Right cardiac atrium (tissue), 5 donors: ENCODE data around the gene PAX2. TPM values are rescaled to one million over a fixed set of nuclear protein-coding genes. Genes with fewer than 3 reads are reported as not detected.

Experiments used
- ATAC-seq, 2 donors: fragments of 200-7000 bp; cut with Tn5 transposase; one replicate each; pipeline versions ENCODE4 v1.8.0 to v1.9.1; 2020; ENCODE audit warnings: moderate library complexity in 2 of 2, mild to moderate bottlenecking in 1 of 2
- DNase-seq, 3 donors: peaks; one replicate each; pipeline ENCODE4 v3.0.0-alpha.2; 2020
- H3K27ac ChIP-seq: one replicate; pipeline ENCODE4 v1.5.1; 2013; ENCODE audit warnings: mild to moderate bottlenecking, low read length, control low read depth, moderate library complexity
- H3K27me3 ChIP-seq: one replicate; pipeline ENCODE4 v1.6.1; 2013; ENCODE audit not compliant: control insufficient read depth, insufficient read depth
- H3K4me1 ChIP-seq: one replicate; pipeline ENCODE4 v1.6.1; 2013; ENCODE audit warnings: low read length; ENCODE audit not compliant: control insufficient read depth, insufficient read depth
- H3K4me3 ChIP-seq: one replicate; pipeline ENCODE4 v1.5.1; 2013; ENCODE audit warnings: low read length, control low read depth
- H3K9me3 ChIP-seq: one replicate; pipeline ENCODE4 v1.6.1; 2013; ENCODE audit warnings: low read length; ENCODE audit not compliant: control insufficient read depth
- WGBS: extraction: QIAGEN DNeasy Blood & Tissue Kit; methylation state at CpG from one replicate; pipeline ENCODE4 v1.1.7; 2013; 5-methylcytosine and 5-hydroxymethylcytosine counted together
- intact Hi-C, 4 donors: fragments of 100-400 bp; cut with DNase I; formaldehyde crosslinking; loops; one replicate each; pipeline versions ENCODE4 v1.11.0 to v1.14.0; 2022 to 2023
- polyA plus RNA-seq: library from polyadenylated mRNA; stranded (reverse); fragments of 200-250 nt; gene quantifications from one replicate; pipeline ENCODE4 v1.2.3, GENCODE V29; 2013
- total RNA-seq, 4 donors: library from RNA; stranded (reverse); fragmentation: NEBNext Ultra II Directional; extraction: Animal tissue kit (Norgen Biotek cat#: 25700); gene quantifications; one replicate each; pipeline ENCODE4 v1.2.1, GENCODE V29; 2021
- donor health status: healthy with polysubstance abuse.
- donor health status: DM: no; HTN: yes; CAD: no.
- donor health status: DM: no; HTN: no; CAD: no.
- donor health status: DM: no; HTN: yes; CAD: no; lungs with severe emphysema.
- donor health status: DM: yes; HTN: yes; CAD: no.

PAX2 gene
- total and polyA plus RNA-seq, 5 donors: not detected

- ATAC-seq (peak; percentile 71 to 75), DNase-seq (peak in 1 of 3 donors; percentile 43)
- H3K27ac ChIP-seq: no peak overlapping the region
- WGBS: 10% methylated on average over 5 of the region's 5 CpGs
- H3K4me3 ChIP-seq: no peak overlapping the region
- intact Hi-C loops: loop anchor here in 2 of 4 donors (5.0 kb wide), 1 partner anchor 316 kb away; no protein-coding TSS in a partner anchor
- H3K27me3 ChIP-seq: no peaks in the 10 kb centered on the region
- H3K4me1 ChIP-seq: no peaks in the 10 kb centered on the region
- H3K9me3 ChIP-seq: no peaks in the 10 kb centered on the region
These were observed 133.0 kb downstream of the PAX2 start for GRCh38 chr10:100878291-100878910.

Other genes with a start within 250 kb of the PAX2 start
- 10 to 100 TPM in 1 of 4 donors, 1 to 10 TPM in 3; 6.7 to 10.2 (median 8.5) TPM for gene SEC31B, start 225.7 kb upstream of the PAX2 start, total RNA-seq
- 7.7 TPM for gene SEC31B, start 225.7 kb upstream of the PAX2 start, polyA plus RNA-seq
- 100 to 1,000 TPM; 344 to 447 (median 412) TPM for gene NDUFB8, start 215.7 kb upstream of the PAX2 start, total RNA-seq
- gene NDUFB8, start 215.7 kb upstream of the PAX2 start, polyA plus RNA-seq: 1,100 TPM
- 10 to 100 TPM; 32.1 to 41.1 (median 35.5) TPM for gene HIF1AN, start 209.6 kb upstream of the PAX2 start, total RNA-seq
- 9.5 TPM for gene HIF1AN, start 209.6 kb upstream of the PAX2 start, polyA plus RNA-seq
- gene SLF2, start 167.4 kb downstream of the PAX2 start, total RNA-seq: 10 to 100 TPM; 15.8 to 22.6 (median 20.5) TPM
- gene SLF2, start 167.4 kb downstream of the PAX2 start, polyA plus RNA-seq: 7.4 TPM
- gene SEMA4G, start 223.9 kb downstream of the PAX2 start, total RNA-seq: 1 to 10 TPM; 3.1 to 3.8 (median 3.3) TPM
- 3.2 TPM for gene SEMA4G, start 223.9 kb downstream of the PAX2 start, polyA plus RNA-seq
- 10 to 100 TPM; 47.2 to 62.6 (median 60.6) TPM for gene MRPL43, start 241.9 kb downstream of the PAX2 start, total RNA-seq
- 90.6 TPM for gene MRPL43, start 241.9 kb downstream of the PAX2 start, polyA plus RNA-seq
- gene TWNK, start 242.0 kb downstream of the PAX2 start, total RNA-seq: 1 to 10 TPM; 4.3 to 7.5 (median 5.2) TPM
- 4.4 TPM for gene TWNK, start 242.0 kb downstream of the PAX2 start, polyA plus RNA-seq